ENCODE results near the gene POLE2.
"Not testable (repeated sequence)": the region's sequence is repeated elsewhere in the genome, so short reads cannot be mapped to it uniquely, and the experiment has no call there.

Gene POLE2

DNA sequence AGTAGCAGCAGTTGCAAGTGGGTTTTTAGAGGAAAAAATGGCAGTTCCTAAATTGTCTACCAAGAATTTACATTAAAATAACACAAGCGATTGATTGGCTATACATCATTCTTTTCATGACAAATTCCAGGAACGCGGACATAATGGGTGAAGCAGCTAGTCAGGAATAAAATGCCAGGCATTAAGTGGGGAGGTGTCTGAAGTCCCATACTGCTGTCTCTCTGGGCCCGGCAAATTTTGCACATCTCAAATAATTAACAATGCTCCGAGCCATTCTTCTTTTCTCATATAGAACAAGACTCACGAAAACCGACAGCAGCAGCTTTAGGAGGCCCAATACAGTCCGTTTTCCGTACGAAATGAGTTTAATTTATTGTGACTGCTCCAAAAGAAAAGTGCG is 68.3 kb downstream of the POLE2 start:
- DNase-seq (ENCODE audit: low read depth in 1 of 2, low spot score in 1 of 2) = no peak

DNA sequence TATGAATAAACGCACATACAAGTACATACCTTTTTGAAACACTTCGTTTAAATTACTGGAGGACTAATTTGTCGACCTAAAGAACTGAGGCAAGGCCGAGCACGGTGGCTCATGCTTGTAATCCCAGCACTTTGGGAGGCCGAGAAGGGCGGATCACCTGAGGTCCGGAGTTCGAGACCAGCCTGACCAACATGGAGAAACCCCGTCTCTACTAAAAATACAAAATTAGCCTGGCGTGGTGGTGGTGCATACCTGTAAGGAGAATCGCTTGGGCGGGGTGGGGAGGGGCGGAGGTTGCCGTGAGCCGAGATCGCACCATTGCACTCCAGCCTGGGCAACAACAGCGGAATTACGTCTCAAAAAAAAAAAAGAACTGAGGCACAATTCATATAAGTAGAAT is 68.7 kb downstream of the POLE2 start:
- DNase-seq (ENCODE audit: low read depth in 1 of 2, low spot score in 1 of 2) = not testable (repeated sequence)

DNA sequence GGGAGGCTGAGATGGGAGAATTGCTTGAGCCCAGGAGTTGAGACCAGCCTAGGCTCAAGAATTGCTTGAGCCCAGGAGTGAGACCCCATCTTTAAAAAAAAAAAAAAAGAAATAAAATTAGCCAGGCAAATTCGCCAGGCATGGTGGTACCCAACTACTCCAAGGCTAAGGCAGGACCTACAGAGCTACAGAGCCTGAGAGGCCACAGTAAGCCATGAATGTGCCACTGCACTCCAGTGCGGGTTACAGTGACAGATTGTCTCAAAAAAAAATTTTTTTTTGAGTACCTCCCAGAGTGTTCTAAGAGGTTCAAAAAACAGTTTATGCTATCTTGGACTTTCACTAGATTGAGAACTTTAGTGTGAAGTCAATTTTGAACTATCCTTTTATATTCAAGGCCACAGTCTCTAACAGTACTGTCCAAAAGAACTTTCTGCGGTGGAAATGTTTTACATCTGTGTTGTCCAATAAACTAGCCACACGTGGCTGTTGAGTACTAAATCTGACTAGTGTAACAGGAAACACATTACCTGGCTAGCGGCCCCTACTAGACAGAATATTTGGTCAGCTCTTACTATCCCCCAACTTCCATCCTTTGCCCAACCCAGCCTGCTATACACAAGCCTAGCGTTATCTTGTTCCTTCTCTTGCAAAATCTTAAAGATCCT is 70.0 kb downstream of the POLE2 start:
- no peak for DNase-seq (ENCODE audit: low read depth in 1 of 2, low spot score in 1 of 2)

GRCh38 chr14:49615776-49616175 is 72.2 kb downstream of the POLE2 start:
- DNase-seq (ENCODE audit: low read depth in 1 of 2, low spot score in 1 of 2) = no peak

DNA sequence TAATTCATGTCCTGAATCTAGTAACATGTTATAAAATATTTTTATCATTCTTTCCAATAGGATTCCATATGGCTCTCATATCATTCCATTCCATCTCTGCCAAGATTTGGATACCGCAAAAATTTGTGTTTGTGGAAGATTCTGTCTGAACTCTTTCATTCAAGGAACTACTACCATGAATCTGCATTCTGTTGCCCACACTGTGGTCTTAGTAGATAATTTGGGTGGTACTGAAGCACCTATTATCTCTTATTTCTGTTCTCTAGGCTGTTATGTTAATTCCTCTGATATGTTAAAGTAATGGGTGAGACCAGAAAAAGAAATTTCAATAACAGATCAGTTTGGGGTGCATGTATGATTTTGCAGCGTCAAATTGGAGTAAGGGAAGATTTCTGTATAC is 73.8 kb downstream of the POLE2 start:
- no peak for DNase-seq (ENCODE audit: low read depth in 1 of 2, low spot score in 1 of 2)

GRCh38 chr14:49612671-49613070 is 75.3 kb downstream of the POLE2 start:
- DNase-seq (ENCODE audit: low read depth in 1 of 2, low spot score in 1 of 2) = no peak

- DNase-seq (ENCODE audit: low read depth in 1 of 2, low spot score in 1 of 2) = no peak
These were observed 75.8 kb downstream of the POLE2 start for GRCh38 chr14:49612251-49612650.

- DNase-seq (ENCODE audit: low read depth in 1 of 2, low spot score in 1 of 2) = no peak
These were observed 80.4 kb downstream of the POLE2 start for GRCh38 chr14:49607583-49607982.

DNA sequence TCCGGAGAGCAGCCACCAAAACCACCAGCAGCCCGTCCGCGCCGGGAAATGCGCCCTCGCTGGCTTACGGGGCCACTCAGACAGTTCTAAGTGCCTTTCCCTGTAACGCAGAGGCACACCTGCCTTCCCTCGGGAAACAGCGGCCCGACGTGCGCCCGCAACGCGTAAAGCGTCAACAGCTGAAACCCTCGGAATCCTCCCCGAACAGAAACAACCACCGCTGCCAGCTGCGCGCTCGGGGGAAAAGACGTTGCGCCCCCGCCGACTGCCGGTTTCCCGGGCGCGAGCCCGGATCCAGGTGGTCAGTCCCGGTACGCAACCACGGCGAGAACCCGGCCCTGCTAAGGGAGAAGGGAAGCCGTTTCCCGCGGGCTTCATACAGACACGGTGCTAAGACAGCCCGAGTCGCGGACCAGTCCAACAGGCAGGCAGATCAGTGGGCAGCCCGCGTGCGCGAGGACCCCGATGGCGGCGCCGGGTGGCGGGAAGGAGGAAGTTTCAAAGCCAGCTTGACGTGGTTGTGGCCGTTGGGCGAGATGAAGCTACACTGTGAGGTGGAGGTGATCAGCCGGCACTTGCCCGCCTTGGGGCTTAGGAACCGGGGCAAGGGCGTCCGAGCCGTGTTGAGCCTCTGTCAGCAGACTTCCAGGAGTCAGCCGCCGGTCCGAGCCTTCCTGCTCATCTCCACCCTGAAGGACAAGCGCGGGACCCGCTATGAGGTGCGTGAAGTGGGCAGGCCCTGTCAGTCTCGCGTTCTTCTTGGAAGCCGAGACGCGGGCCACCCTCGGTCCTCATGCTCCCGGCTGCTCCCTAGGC is 89.3 kb downstream of the POLE2 start, which contains the start of gene LRR1:
Gene LRR1, plus strand, starts transcription at position 456 of the 816 bp plus-strand sequence. Its CDS starts 81 bp downstream, at position 537.
- DNase-seq (ENCODE audit: low read depth in 1 of 2, low spot score in 1 of 2) = peak; percentile 77 to 86

- DNase-seq (ENCODE audit: low read depth in 1 of 2, low spot score in 1 of 2) = no peak
These were observed 89.9 kb downstream of the POLE2 start for GRCh38 chr14:49598189-49598484.

DNA sequence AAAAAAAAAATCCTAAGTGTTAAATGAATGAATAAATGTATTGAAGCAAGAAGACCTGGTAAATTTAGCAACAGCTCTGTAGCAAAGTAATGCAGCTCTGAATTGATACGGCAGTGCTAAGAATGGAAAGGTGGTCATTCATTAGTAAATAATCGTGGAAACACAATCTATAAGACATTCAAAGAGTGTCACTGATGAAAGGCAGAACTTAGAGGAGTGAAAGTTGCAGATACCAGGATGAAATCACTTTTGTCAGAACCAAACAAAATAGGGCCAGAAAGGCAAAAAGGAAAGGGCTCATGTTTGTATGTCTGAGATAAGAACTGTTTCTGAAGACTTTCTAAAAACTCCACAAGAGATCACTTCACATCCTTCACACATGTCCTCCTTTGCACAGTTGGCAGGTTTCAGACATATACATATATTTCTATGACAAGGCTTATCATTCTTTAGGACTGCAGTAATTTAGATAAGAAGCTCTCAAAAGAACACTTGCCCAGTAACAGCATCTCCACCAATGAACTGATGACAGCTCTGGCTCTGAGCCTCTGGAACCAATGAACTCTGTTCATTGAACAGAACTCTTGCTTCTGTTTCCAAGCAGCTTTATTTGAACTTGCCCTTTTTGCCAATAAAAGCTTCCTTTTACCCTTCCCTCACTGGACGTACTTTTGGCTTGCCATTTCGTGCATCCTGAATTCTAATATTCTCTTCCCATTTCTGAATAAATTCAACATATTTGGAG is 93.5 kb downstream of the POLE2 start:
- DNase-seq (ENCODE audit: low read depth in 1 of 2, low spot score in 1 of 2) = no peak
